Spleen (tissue), 11 donors: ENCODE measurements around the gene SYDE2. TPM values are rescaled to one million over a fixed set of nuclear protein-coding genes. Genes with fewer than 3 reads are reported as not detected.

Experiments used
- DNase-seq: peaks from one replicate; pipeline ENCODE4 v3.0.0-alpha.2; 2020
- H3K27ac ChIP-seq, 8 donors: fragments of 200-600 bp; sonication (generic) in 7 of 8; 1 replicate in 4 of 8; 2 replicates in 4 of 8; pipeline versions ENCODE4 v1.5.0 to v1.8.0; 2016 to 2021; ENCODE audit warnings: inconsistent platforms in 4 of 8, mild to moderate bottlenecking in 4 of 8, moderate library complexity in 1 of 8
- H3K27me3 ChIP-seq, 7 donors: fragments of 200-600 bp; sonication (generic) in 6 of 7; replicated peaks in 1 of 7; 1 replicate in 4 of 7; 2 replicates in 3 of 7; pipeline versions ENCODE4 v1.5.0 to v1.8.0; 2016 to 2021; ENCODE audit warnings: inconsistent platforms in 3 of 7, mild to moderate bottlenecking in 1 of 7
- H3K36me3 ChIP-seq, 6 donors: fragments of 200-600 bp; sonication (generic) in 5 of 6; 1 replicate in 4 of 6; 2 replicates in 2 of 6; pipeline versions ENCODE4 v1.5.0 to v1.8.0; 2016 to 2021; ENCODE audit warnings: inconsistent platforms in 2 of 6
- H3K4me1 ChIP-seq, 6 donors: fragments of 200-600 bp; sonication (generic) in 5 of 6; 1 replicate in 3 of 6; 2 replicates in 3 of 6; pipeline versions ENCODE4 v1.5.0 to v1.8.0; 2016 to 2021; ENCODE audit warnings: inconsistent platforms in 3 of 6
- H3K4me3 ChIP-seq, 8 donors: fragments of 200-600 bp; sonication (generic) in 7 of 8; 1 replicate in 4 of 8; 2 replicates in 4 of 8; pipeline versions ENCODE4 v1.5.0 to v1.8.0; 2016 to 2021; ENCODE audit warnings: inconsistent platforms in 4 of 8, mild to moderate bottlenecking in 4 of 8, moderate library complexity in 2 of 8
- H3K9me3 ChIP-seq, 8 donors: fragments of 200-600 bp; sonication (generic) in 7 of 8; 1 replicate in 4 of 8; 2 replicates in 4 of 8; pipeline versions ENCODE4 v1.5.0 to v1.8.0; 2016 to 2021; ENCODE audit warnings: inconsistent platforms in 4 of 8
- POLR2A ChIP-seq, 3 donors: fragments of 450-650 bp; IDR thresholded peaks; one replicate each; pipeline ENCODE4 v1.5.1; 2017; ENCODE audit warnings: antibody characterized with exemption in 3 of 3, mild to moderate bottlenecking in 1 of 3
- POLR2AphosphoS5 ChIP-seq, 3 donors: sonication (generic); formaldehyde crosslinking; IDR thresholded peaks; one replicate each; pipeline ENCODE4 v1.5.1; 2017; ENCODE audit warnings: antibody characterized with exemption in 3 of 3
- WGBS, 5 donors: extraction: QIAGEN DNeasy Blood & Tissue Kit in 3 of 5; methylation state at CpG; one replicate each; pipeline versions ENCODE4 v1.1.5 to v1.1.7; 2013 to 2018; 5-methylcytosine and 5-hydroxymethylcytosine counted together
- intact Hi-C: fragments of 100-400 bp; cut with DNase I; formaldehyde crosslinking; loops from one replicate; pipeline ENCODE4 v1.15.0; 2023; ENCODE audit warnings: low total_unique reads
- polyA plus RNA-seq, 3 donors: library from polyadenylated mRNA; stranded (reverse); fragments of 200-250 nt; gene quantifications; one replicate each; pipeline ENCODE4 v1.2.1, GENCODE V29; 2013
- total RNA-seq, 7 donors: library from RNA; depleted of rRNA in 3 of 7; stranded (reverse); fragments of >200 nt in 3 of 7; fragmentation: NEBNext Ultra II Directional in 4 of 7; extraction: Animal tissue kit (Norgen Biotek cat#: 25700) in 4 of 7; gene quantifications; one replicate each; pipeline versions ENCODE4 v1.1.0 to v1.2.1, GENCODE V29; 2016 to 2021
- TF ChIP-seq, protein P1 (sequence below), 11 experiments: fragments of 200-600 bp in 7 of 11; fragments of 450-650 bp in 4 of 11; sonication (generic) in 4 of 11; IDR thresholded peaks in 8 of 11; conservative IDR thresholded peaks in 3 of 11; 1 replicate in 7 of 11; 2 replicates in 4 of 11; pipeline versions ENCODE4 v1.4.0 to v1.8.0; 2016 to 2021; ENCODE audit warnings: antibody characterized with exemption in 11 of 11, inconsistent platforms in 4 of 11, mild to moderate bottlenecking in 1 of 11
- donor health status: healthy with polysubstance abuse.
- donor health status: DM: no; HTN: no; CAD: no; lungs with moderate emphysema.
- donor health status: DM: no; HTN: no; CAD: no.
- donor health status: Bipolar disorder and iron deficiency.
- donor health status: healthy.
- donor health status: DM: no; HTN: no; CAD: no.
- donor health status: DM: yes; HTN: yes; CAD: no.

SYDE2 gene
- total and polyA plus RNA-seq, 10 donors: 0.09 to 3.6 (median 2.5) TPM

DNA sequence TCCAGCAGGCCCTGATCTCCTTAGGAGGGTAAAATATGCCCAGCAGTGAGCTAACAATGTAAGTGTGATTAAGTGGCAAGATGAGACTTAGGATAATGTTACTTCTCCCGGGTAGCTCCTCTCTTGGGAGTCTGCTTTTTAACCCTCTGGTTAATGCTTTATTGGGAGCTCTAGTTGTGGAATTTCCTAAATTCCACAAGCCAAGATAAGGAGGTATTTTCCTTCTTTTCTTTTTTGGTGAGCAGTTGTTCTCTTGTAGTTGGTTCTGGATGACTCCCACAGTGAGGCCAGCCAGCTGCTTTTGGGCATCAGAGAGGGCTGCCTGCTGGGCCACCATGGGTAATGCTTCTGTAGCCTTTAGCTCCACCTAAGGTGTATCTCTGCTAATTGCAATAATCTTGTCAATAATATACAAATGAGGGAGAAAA, 39.4 kb upstream of the SYDE2 start:
- H3K27ac ChIP-seq: no peak overlapping the region
- no peaks in the 10 kb centered on the region for H3K36me3 ChIP-seq
- no peaks in the 10 kb centered on the region for H3K27me3 ChIP-seq
- TF ChIP-seq, protein P1, sequence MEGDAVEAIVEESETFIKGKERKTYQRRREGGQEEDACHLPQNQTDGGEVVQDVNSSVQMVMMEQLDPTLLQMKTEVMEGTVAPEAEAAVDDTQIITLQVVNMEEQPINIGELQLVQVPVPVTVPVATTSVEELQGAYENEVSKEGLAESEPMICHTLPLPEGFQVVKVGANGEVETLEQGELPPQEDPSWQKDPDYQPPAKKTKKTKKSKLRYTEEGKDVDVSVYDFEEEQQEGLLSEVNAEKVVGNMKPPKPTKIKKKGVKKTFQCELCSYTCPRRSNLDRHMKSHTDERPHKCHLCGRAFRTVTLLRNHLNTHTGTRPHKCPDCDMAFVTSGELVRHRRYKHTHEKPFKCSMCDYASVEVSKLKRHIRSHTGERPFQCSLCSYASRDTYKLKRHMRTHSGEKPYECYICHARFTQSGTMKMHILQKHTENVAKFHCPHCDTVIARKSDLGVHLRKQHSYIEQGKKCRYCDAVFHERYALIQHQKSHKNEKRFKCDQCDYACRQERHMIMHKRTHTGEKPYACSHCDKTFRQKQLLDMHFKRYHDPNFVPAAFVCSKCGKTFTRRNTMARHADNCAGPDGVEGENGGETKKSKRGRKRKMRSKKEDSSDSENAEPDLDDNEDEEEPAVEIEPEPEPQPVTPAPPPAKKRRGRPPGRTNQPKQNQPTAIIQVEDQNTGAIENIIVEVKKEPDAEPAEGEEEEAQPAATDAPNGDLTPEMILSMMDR (IDR thresholded peaks at IDR 0.05 in 8 of 11, conservative IDR thresholded peaks at IDR 0.05 in 3 of 11): no peak
- TF ChIP-seq POLR2A (IDR thresholded peaks at IDR 0.05): no peak
- no peak for TF ChIP-seq POLR2AphosphoS5 (IDR thresholded peaks at IDR 0.05)
- H3K9me3 ChIP-seq: no peaks in the 10 kb centered on the region
- WGBS, 5 donors: 74 to 89% (median 80%) methylated on average over 1 of the region's 1 CpG
- intact Hi-C loops: no loop called here
- DNase-seq: no peak
- peaks cover 0 to 7% (median 2%) of the 10 kb centered on the region in 6 donors for H3K4me1 ChIP-seq
- no peak overlapping the region for H3K4me3 ChIP-seq

DNA sequence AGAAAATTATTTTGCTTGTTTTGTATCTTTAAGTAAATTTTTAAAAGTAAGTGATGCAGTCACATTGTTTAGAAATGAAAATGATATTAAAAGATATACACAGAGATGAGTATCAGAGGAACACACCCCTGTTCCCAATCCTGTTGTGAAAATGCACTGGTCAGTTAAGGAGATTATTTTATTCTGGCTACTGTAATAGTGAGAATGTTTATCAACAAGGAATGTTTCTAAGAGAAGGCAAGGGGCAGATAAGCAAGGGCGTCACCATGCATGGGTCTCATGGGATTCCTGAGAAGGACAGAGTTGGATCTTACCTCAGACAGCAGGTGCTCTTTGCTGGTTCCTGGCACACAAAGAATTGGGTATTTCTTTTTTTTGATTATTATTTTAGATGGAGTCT, 36.8 kb upstream of the SYDE2 start:
- TF ChIP-seq POLR2A (IDR thresholded peaks at IDR 0.05): no peak
- TF ChIP-seq, protein P1 (IDR thresholded peaks at IDR 0.05 in 8 of 11, conservative IDR thresholded peaks at IDR 0.05 in 3 of 11): no peak
- no peak for TF ChIP-seq POLR2AphosphoS5 (IDR thresholded peaks at IDR 0.05)
- H3K27ac ChIP-seq: no peak overlapping the region
- no peaks in the 10 kb centered on the region for H3K36me3 ChIP-seq
- no peak overlapping the region for H3K4me3 ChIP-seq
- H3K27me3 ChIP-seq: no peaks in the 10 kb centered on the region
- peaks cover 0 to 7% (median 2%) of the 10 kb centered on the region in 6 donors for H3K4me1 ChIP-seq
- WGBS, 5 donors: 87 to 95% (median 94%) methylated on average over 1 of the region's 1 CpG
- DNase-seq: no peak
- H3K9me3 ChIP-seq: no peaks in the 10 kb centered on the region
- intact Hi-C loops: no loop called here

DNA sequence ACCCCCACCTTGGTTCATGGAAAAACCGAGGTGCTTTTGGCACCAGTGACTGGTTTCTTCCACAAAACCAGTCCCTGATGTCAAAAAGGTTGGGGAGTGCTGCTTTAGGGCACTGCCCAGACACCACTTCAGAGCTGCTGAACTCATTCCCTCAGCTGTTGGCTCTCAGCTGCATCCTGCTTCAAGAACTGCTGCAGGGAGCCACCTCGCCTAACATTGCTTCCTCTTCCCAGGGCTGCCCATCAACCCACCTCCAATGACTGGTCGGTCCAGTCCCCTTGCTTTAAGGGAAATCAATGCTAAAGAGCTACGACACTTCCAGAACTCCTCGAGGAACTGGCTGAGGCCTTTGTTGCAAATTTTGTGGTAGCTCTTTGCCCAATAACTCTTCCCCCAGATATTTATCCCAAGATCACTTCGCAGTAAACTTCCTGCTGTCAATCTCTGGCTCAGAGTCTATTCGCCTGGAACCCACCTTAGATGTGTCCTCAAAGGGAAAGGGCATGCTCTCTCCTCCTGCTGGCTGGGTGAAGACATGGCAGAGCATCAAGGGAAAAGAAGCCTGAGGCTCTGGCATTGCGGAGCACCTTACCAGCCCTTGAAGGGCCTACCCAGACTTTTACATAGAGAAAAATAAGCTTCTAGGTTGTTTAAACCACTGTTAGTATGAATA, 29.6 kb upstream of the SYDE2 start:
- no peak overlapping the region for H3K27ac ChIP-seq
- H3K9me3 ChIP-seq: no peaks in the 10 kb centered on the region
- H3K36me3 ChIP-seq: no peaks in the 10 kb centered on the region
- DNase-seq: no peak
- intact Hi-C loops: no loop called here
- peaks cover 0 to 6% (median 0%) of the 10 kb centered on the region in 6 donors for H3K4me1 ChIP-seq
- no peak overlapping the region for H3K4me3 ChIP-seq
- 47 to 68% (median 59%) methylated on average over 8 of the region's 8 CpGs for WGBS, 5 donors
- H3K27me3 ChIP-seq: no peaks in the 10 kb centered on the region
- TF ChIP-seq POLR2AphosphoS5 (IDR thresholded peaks at IDR 0.05): no peak
- no peak for TF ChIP-seq POLR2A (IDR thresholded peaks at IDR 0.05)
- TF ChIP-seq, protein P1 (IDR thresholded peaks at IDR 0.05 in 8 of 11, conservative IDR thresholded peaks at IDR 0.05 in 3 of 11): no peak

DNA sequence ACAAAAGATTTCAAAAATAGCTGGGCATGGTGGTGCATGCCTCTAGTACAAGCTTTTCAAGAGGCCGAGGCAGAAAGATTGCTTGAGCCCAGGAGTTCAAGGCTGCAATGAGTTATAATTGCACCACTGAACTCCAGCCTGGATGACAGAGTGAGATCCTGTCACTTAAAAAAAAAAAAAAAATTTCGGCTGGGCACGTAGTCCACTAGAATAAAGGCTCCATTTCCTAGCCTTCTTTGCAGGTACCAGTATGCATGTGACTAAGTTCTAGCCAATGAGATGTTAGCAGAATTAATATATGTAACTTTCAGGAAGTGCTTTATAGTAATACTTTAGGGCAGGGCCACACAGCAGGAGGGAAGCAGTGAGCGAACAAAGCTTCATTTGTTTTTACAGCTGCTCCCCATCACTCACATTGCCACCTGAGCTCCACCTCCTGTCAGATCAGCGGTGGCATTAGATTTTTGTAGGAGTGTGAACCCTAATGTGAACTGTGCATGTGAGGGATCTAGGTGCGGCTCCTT, 28.8 kb upstream of the SYDE2 start:
- no peak for DNase-seq
- Histone ChIP-seq H3K27me3 (no peaks in the 10 kb centered on the region), H3K36me3 (no peaks in the 10 kb centered on the region), H3K9me3 (no peaks in the 10 kb centered on the region), H3K27ac (no peak overlapping the region), H3K4me3 (no peak overlapping the region), H3K4me1 (peaks cover 0 to 9% (median 1%) of the 10 kb centered on the region in 6 donors)
- 85 to 89% (median 88%) methylated on average over 6 of the region's 6 CpGs for WGBS, 5 donors
- intact Hi-C loops: no loop called here
- TF ChIP-seq, protein P1 (IDR thresholded peaks at IDR 0.05 in 8 of 11, conservative IDR thresholded peaks at IDR 0.05 in 3 of 11): no peak
- TF ChIP-seq POLR2A (IDR thresholded peaks at IDR 0.05): no peak
- no peak for TF ChIP-seq POLR2AphosphoS5 (IDR thresholded peaks at IDR 0.05)
